CD4-positive, CD25-positive, alpha-beta regulatory T cell (primary cell): ENCODE measurements around the gene CYB5A. TPM values are rescaled to one million over a fixed set of nuclear protein-coding genes. Genes with fewer than 3 reads are reported as not detected.

Experiments
- ATAC-seq, 2 donors: fragments of 150-1000 bp; cut with Tn5 transposase; one replicate each; pipeline ENCODE4 v1.10.0; 2021; ENCODE audit warnings: low read depth in 2 of 2, moderate number of reproducible peaks in 2 of 2, moderate library complexity in 1 of 2
- DNase-seq, 3 donors: peaks; one replicate each; pipeline versions ENCODE4 v3.0.0 to v3.0.0-alpha.2; 2012 to 2022; ENCODE audit warnings: mixed read lengths in 1 of 3
- H3K27ac ChIP-seq: one replicate; pipeline ENCODE4 v1.7.0; 2013; ENCODE audit warnings: mild to moderate bottlenecking, low read length; ENCODE audit not compliant: insufficient read depth, poor library complexity, severe bottlenecking
- H3K27me3 ChIP-seq: one replicate; pipeline ENCODE4 v1.7.0; 2013; ENCODE audit warnings: low read length; ENCODE audit not compliant: control insufficient read depth, insufficient read depth
- H3K36me3 ChIP-seq: one replicate; pipeline ENCODE4 v1.7.0; 2013; ENCODE audit warnings: mild to moderate bottlenecking, low read length, moderate library complexity; ENCODE audit not compliant: control insufficient read depth, insufficient read depth
- H3K4me1 ChIP-seq: 2 replicates; pipeline ENCODE4 v1.7.0; 2013; ENCODE audit warnings: mild to moderate bottlenecking, low read length; ENCODE audit not compliant: insufficient read depth, control insufficient read depth, poor library complexity, severe bottlenecking
- H3K4me3 ChIP-seq: one replicate; pipeline ENCODE4 v1.7.0; 2013; ENCODE audit warnings: low read depth, mild to moderate bottlenecking, low read length, moderate library complexity
- H3K9me3 ChIP-seq, 2 experiments: 1 replicate in 1 of 2; 2 replicates in 1 of 2; pipeline ENCODE4 v1.7.0; 2013; ENCODE audit warnings: low read length in 2 of 2, mild to moderate bottlenecking in 1 of 2, moderate library complexity in 1 of 2; ENCODE audit not compliant: control insufficient read depth in 2 of 2
- H3K27ac Mint-ChIP-seq, 3 donors: one replicate each; pipeline ENCODE4 v1.8.0; 2020 to 2022; ENCODE audit warnings: mild to moderate bottlenecking in 3 of 3, mixed read lengths in 3 of 3, moderate library complexity in 2 of 3
- H3K27me3 Mint-ChIP-seq: one replicate; pipeline ENCODE4 v1.8.0; 2022; ENCODE audit warnings: mild to moderate bottlenecking, mixed read lengths
- H3K36me3 Mint-ChIP-seq: one replicate; pipeline ENCODE4 v1.8.0; 2020; ENCODE audit warnings: mixed read lengths
- H3K4me1 Mint-ChIP-seq, 4 donors: one replicate each; pipeline ENCODE4 v1.8.0; 2020 to 2022; ENCODE audit warnings: mixed read lengths in 4 of 4, mild to moderate bottlenecking in 1 of 4
- H3K4me3 Mint-ChIP-seq, 4 donors: one replicate each; pipeline ENCODE4 v1.8.0; 2020 to 2022; ENCODE audit warnings: mild to moderate bottlenecking in 4 of 4, mixed read lengths in 4 of 4, moderate library complexity in 3 of 4
- H3K9me3 Mint-ChIP-seq, 7 donors: one replicate each; pipeline ENCODE4 v1.8.0; 2020 to 2022; ENCODE audit warnings: mixed read lengths in 7 of 7, mild to moderate bottlenecking in 3 of 7, moderate library complexity in 2 of 7
- polyA plus RNA-seq, 4 donors: library from polyadenylated mRNA; unstranded; fragments of 300-500 nt; fragmentation: Illumina TruSeq; gene quantifications; one replicate each; pipeline ENCODE4 v1.2.3, GENCODE V29; 2021
- total RNA-seq: library from RNA; stranded (reverse); gene quantifications from one replicate; pipeline ENCODE4 v1.2.3, GENCODE V29; 2022

CYB5A gene, protein sequence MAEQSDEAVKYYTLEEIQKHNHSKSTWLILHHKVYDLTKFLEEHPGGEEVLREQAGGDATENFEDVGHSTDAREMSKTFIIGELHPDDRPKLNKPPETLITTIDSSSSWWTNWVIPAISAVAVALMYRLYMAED
- 11.1 TPM for total RNA-seq
- polyA plus RNA-seq = 10 to 100 TPM; 43.2 to 54.3 (median 50.5) TPM

DNA sequence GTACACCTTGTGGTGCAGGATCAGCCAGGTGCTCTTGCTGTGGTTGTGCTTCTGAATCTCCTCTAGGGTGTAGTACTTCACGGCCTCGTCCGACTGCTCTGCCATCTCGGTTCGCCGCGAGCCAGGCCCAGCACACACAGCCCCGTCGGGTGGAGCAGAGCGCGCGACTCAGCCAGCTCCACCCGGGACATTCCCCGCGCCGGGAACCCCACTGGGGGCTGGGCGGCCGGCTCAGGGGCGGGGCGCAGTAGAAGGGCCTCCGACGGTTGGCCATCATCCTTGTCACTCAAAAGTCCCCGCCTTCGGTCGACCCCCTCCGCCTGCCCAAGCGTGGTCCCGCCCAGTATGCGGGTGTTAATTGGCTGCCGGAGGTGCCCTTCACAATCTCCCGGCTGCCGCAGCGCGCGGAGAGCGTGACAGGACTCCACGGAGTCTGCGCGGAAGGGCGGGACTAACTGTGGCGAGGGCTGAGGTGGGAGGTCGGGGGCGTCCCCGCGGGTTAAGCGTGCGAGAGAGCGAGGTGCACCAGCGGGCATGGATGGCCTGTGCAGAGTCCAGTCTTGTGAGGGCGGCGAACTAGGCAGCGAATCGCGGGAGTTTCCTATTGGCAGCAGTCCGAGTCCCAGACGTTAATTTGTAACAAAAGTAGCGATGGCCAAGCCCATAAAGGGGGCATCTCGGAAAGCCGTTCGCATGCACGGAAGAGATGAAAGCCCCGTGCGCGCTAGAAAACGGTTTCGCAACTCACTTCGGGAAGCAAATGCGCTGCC lies at the start of gene CYB5A:
Gene CYB5A, minus strand, starts transcription at position 193 of the 770 bp plus-strand sequence. Its CDS starts 88 bp downstream, at position 105.
- H3K27ac ChIP-seq = peak within 1 kb of the TSS; percentile 69
- no peaks in the 10 kb centered on the region for H3K36me3 ChIP-seq
- H3K9me3 ChIP-seq = no peaks in the 10 kb centered on the region
- Mint-ChIP-seq H3K4me3 (peak within 1 kb of the TSS in 3 of 4 donors; percentile 62 to 95 (median 94)), H3K9me3 (no peaks in the 10 kb centered on the region), H3K27ac (peak within 1 kb of the TSS; percentile 57 to 89 (median 62)), H3K4me1 (peaks cover 0 to 16% (median 9%) of the 10 kb centered on the region in 4 donors), H3K36me3 (no peaks in the 10 kb centered on the region), H3K27me3 (no peaks in the 10 kb centered on the region)
- DNase-seq (peak; percentile 97 to 98 (median 98)), ATAC-seq (peak; percentile 98 to 99)
- H3K4me3 ChIP-seq = peak within 1 kb of the TSS; percentile 86
- H3K4me1 ChIP-seq = peaks cover 17% of the 10 kb centered on the region
- no peaks in the 10 kb centered on the region for H3K27me3 ChIP-seq

DNA sequence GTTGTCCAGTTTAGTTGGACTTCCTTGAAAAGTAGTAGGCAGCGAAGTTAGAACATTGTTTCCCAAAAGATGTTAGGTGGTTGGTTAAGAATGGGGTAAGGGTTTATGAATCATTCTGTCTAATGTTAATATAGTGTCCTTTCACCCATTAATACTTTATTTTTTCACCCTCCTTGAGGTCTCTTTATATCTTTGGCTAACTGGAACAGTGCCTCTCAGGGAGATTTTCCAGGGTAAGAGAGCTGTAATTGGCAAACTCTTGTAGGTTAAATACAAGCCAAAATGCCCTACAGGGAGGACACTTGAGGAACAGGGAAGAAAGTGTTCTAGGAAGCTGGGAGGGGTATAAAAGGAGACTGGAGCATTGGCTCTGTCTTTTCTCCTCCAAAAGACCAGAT lies 46.1 kb upstream of the CYB5A start:
- Histone ChIP-seq H3K27ac (no peak overlapping the region), H3K4me1 (no peaks in the 10 kb centered on the region), H3K4me3 (no peak overlapping the region), H3K9me3 (peaks cover 0 to 7% of the 10 kb centered on the region in 2 experiments), H3K27me3 (peaks cover 13% of the 10 kb centered on the region), H3K36me3 (no peaks in the 10 kb centered on the region)
- Mint-ChIP-seq H3K4me3 (no peak overlapping the region), H3K36me3 (no peaks in the 10 kb centered on the region), H3K27ac (no peak overlapping the region), H3K4me1 (no peaks in the 10 kb centered on the region), H3K27me3 (peaks cover 17% of the 10 kb centered on the region), H3K9me3 (peaks cover 0 to 2% (median 0%) of the 10 kb centered on the region in 7 donors)
- no peak for DNase-seq
- ATAC-seq = no peak

DNA sequence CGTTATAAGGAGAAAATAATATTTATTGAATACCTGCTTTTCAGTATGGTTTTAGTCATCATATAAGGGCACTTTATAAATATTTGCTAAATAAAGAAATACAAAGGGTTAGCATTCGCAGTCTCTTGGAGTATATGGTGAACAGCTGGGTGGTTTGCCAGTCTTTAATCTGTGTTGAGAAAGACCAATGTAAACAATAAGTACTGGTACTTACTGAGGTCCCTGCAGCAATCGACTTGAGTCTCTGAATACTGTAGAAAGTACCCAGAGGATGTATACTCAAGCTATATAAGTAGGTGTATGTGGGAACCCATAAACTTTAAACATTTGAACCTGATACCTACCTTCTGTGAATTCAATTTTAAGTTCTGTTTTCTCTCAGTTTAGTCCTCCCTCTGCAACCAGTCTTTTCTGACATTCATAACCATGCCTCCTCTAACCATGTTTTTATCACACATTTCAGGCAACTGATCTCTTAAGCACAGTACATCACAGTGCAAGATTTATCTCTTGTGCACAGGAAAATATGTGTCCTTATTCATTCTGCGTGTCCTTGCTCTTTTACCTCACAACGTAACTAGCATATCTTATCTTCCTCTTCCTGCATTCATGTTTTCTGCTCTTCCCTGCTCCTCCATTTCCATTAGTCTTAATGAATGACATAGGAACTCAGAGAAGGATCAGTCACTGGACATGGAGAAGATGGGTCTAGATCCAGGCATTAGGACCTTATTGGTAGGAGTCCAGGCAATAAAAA lies 45.6 kb upstream of the CYB5A start:
- Mint-ChIP-seq H3K27ac (no peak overlapping the region), H3K9me3 (peaks cover 0 to 2% (median 0%) of the 10 kb centered on the region in 7 donors), H3K4me1 (no peaks in the 10 kb centered on the region), H3K27me3 (peaks cover 12% of the 10 kb centered on the region), H3K4me3 (no peak overlapping the region), H3K36me3 (no peaks in the 10 kb centered on the region)
- Histone ChIP-seq H3K9me3 (peaks cover 0 to 10% of the 10 kb centered on the region in 2 experiments), H3K27me3 (peaks cover 13% of the 10 kb centered on the region), H3K27ac (no peak overlapping the region), H3K4me1 (no peaks in the 10 kb centered on the region), H3K36me3 (no peaks in the 10 kb centered on the region), H3K4me3 (no peak overlapping the region)
- ATAC-seq (no peak), DNase-seq (no peak)

DNA sequence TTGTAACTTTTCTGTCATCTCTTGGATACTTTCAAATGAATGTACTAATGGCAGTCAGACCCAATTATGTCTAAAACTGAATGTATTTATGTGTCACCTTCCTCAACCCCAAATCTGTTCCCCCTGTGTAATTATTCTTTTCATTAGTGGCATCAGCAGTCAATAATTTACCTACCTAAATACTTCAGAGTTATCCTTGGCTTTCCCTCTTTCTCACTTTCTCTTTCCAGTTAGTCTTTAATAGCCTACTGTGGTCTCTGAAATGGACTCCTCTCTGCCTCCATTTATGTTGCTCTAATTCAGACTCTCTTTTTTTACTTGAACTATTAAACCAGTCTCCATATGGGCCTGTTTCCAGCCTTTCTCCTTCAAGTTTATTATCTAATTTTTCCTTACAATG lies 44.9 kb upstream of the CYB5A start:
- Mint-ChIP-seq H3K27me3 (peaks cover 15% of the 10 kb centered on the region), H3K4me1 (no peaks in the 10 kb centered on the region), H3K36me3 (no peaks in the 10 kb centered on the region), H3K4me3 (no peak overlapping the region), H3K27ac (no peak overlapping the region), H3K9me3 (peaks cover 0 to 2% (median 0%) of the 10 kb centered on the region in 7 donors)
- Histone ChIP-seq H3K4me3 (no peak overlapping the region), H3K27ac (no peak overlapping the region), H3K4me1 (no peaks in the 10 kb centered on the region), H3K27me3 (peaks cover 13% of the 10 kb centered on the region), H3K9me3 (peaks cover 0 to 10% of the 10 kb centered on the region in 2 experiments), H3K36me3 (no peaks in the 10 kb centered on the region)
- no peak for DNase-seq
- ATAC-seq = no peak

DNA sequence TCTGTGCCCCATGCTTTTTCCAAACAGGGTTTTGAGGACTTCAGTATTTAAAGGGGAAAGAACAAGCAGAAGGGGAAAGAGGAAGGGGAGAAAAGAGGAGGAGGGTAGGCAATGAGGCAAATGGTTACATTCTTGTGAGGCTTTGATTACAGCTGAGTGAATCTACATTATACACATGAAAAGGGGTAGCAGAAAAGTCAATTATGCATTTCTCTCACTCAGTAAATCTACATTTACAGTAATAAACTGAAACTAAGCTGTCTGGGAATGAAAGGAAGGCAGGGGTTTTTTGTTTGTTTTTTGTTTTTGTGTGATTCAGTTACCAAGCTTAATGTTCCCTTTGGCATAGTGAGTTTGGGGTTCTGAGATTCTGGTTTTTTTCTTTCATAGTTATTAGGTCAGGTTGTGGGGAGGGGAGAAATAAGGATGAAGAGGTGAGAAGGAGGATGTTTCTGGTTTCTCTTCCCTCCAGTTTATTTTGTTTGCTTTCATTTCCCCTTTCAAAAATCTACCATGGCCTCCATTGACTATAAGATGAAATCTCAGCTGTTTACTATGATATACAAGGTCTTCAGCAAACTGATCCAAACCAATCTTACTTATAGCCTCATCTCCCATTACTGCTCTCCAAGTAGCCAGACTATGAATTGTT lies 42.6 kb upstream of the CYB5A start:
- DNase-seq = no peak
- ATAC-seq = no peak
- Mint-ChIP-seq H3K36me3 (no peaks in the 10 kb centered on the region), H3K27me3 (peaks cover 17% of the 10 kb centered on the region), H3K9me3 (peaks cover 0 to 2% (median 0%) of the 10 kb centered on the region in 7 donors), H3K4me3 (no peak overlapping the region), H3K4me1 (no peaks in the 10 kb centered on the region), H3K27ac (no peak overlapping the region)
- no peak overlapping the region for H3K4me3 ChIP-seq
- H3K9me3 ChIP-seq = peaks cover 0 to 10% of the 10 kb centered on the region in 2 experiments
- no peak overlapping the region for H3K27ac ChIP-seq
- no peaks in the 10 kb centered on the region for H3K36me3 ChIP-seq
- H3K4me1 ChIP-seq = no peaks in the 10 kb centered on the region
- peaks cover 20% of the 10 kb centered on the region for H3K27me3 ChIP-seq

DNA sequence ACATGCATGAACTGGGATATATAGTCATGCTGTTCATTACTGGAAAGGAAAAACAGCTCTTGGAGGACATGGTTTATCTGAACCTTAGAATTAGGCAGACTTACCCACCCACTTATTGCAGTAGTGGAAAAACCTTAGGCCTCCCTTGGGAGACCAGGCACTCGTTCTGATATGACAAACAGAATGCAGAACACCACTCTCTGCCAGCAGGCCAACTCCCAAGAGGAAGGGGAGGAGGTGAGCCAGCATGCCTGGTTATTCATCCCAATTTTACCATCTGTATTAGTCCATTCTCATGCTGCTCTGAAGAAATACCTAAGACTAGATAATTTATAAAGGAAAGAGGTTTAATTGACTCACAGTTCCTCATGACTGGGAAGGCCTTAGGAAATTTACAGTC lies 41.3 kb upstream of the CYB5A start:
- Mint-ChIP-seq H3K4me3 (no peak overlapping the region), H3K27me3 (peaks cover 24% of the 10 kb centered on the region), H3K36me3 (no peaks in the 10 kb centered on the region), H3K4me1 (no peaks in the 10 kb centered on the region), H3K27ac (no peak overlapping the region), H3K9me3 (peaks cover 0 to 2% (median 0%) of the 10 kb centered on the region in 7 donors)
- Histone ChIP-seq H3K4me1 (no peaks in the 10 kb centered on the region), H3K36me3 (no peaks in the 10 kb centered on the region), H3K27me3 (peaks cover 17% of the 10 kb centered on the region), H3K4me3 (no peak overlapping the region), H3K9me3 (peaks cover 0 to 10% of the 10 kb centered on the region in 2 experiments), H3K27ac (no peak overlapping the region)
- no peak for DNase-seq
- no peak for ATAC-seq

DNA sequence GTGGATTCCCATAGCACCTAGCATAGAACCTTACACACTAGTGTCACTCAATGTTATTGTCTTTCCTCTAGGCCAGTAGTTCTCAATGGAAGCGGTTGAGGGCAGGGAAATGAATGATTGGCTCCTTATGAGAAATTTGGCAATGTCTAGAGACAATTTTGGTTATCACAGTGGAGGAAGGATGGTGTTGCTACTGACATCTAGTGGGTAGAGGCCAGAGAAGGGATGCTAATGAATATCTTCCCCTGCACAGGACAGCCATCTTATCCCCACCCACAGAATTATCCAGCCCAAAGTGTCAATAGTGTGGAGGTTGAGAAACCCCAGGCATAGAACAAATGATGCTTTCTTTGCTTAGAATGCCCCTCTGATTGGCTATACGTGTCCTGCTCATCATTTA lies 39.6 kb upstream of the CYB5A start:
- peaks cover 0 to 1% (median 0%) of the 10 kb centered on the region in 7 donors for H3K9me3 Mint-ChIP-seq

More for the DNA sequence above, 39.6 kb upstream of the CYB5A start:
- no peaks in the 10 kb centered on the region for H3K36me3 ChIP-seq
- Mint-ChIP-seq H3K36me3 (no peaks in the 10 kb centered on the region), H3K27ac (no peak overlapping the region), H3K4me3 (no peak overlapping the region), H3K4me1 (no peaks in the 10 kb centered on the region), H3K27me3 (peaks cover 20% of the 10 kb centered on the region)
- ATAC-seq (no peak), DNase-seq (no peak)
- no peak overlapping the region for H3K4me3 ChIP-seq
- H3K27ac ChIP-seq = no peak overlapping the region
- H3K4me1 ChIP-seq = no peaks in the 10 kb centered on the region
- peaks cover 0 to 10% of the 10 kb centered on the region in 2 experiments for H3K9me3 ChIP-seq
- peaks cover 7% of the 10 kb centered on the region for H3K27me3 ChIP-seq
